GM12878 (cell line): Measurements from ENCODE around the gene CD151.

ENCODE experiments used
- ATF3 ChIP-seq: IDR thresholded peaks from 2 replicates; pipeline ENCODE4 v1.6.1; 2011; ENCODE audit warnings: low read depth, mild to moderate bottlenecking, low read length, moderate library complexity, borderline replicate concordance; ENCODE audit errors: extremely low read depth
- CHD4 ChIP-seq: fragments of 200-600 bp; sonication (generic); IDR thresholded peaks from 2 replicates; pipeline ENCODE4 v1.6.1; 2016; ENCODE audit warnings: mild to moderate bottlenecking
- HDGF ChIP-seq: fragments of 450-650 bp; IDR thresholded peaks from 2 replicates; pipeline ENCODE4 v1.6.1; 2016; ENCODE audit warnings: antibody characterized with exemption
- NFYA ChIP-seq: IDR thresholded peaks from 2 replicates; pipeline ENCODE4 v1.6.1; 2011; ENCODE audit warnings: low read depth, mild to moderate bottlenecking, low read length, improper control_type of control experiment, borderline replicate concordance
- NRF1 ChIP-seq: conservative IDR thresholded peaks from 2 replicates; pipeline ENCODE4 v1.6.1; 2011; ENCODE audit warnings: mild to moderate bottlenecking, low read depth, low read length, improper control_type of control experiment
- POLR2A ChIP-seq: IDR thresholded peaks from 2 replicates; pipeline ENCODE4 v1.6.1; 2011; ENCODE audit warnings: low read depth, mild to moderate bottlenecking, low read length
- TARDBP ChIP-seq: IDR thresholded peaks from 2 replicates; pipeline ENCODE4 v1.6.1; 2016; ENCODE audit warnings: borderline replicate concordance
- TF ChIP-seq, protein P1 (sequence below), 3 experiments: IDR thresholded peaks in 2 of 3; conservative IDR thresholded peaks in 1 of 3; 2 replicates each; pipeline ENCODE4 v1.5.1; 2011; ENCODE audit warnings: low read depth in 3 of 3, low read length in 3 of 3, mild to moderate bottlenecking in 3 of 3, control low read depth in 2 of 3, moderate library complexity in 2 of 3, inconsistent platforms in 1 of 3, mixed read lengths in 1 of 3; ENCODE audit not compliant: control insufficient read depth in 2 of 3, insufficient read depth in 1 of 3; ENCODE audit errors: extremely low read depth in 1 of 3

GRCh38 chr11:866481-866880 lies 33.7 kb downstream of the CD151 start:
- no peak for TF ChIP-seq HDGF
- TF ChIP-seq NFYA = no peak
- TF ChIP-seq, protein P1, sequence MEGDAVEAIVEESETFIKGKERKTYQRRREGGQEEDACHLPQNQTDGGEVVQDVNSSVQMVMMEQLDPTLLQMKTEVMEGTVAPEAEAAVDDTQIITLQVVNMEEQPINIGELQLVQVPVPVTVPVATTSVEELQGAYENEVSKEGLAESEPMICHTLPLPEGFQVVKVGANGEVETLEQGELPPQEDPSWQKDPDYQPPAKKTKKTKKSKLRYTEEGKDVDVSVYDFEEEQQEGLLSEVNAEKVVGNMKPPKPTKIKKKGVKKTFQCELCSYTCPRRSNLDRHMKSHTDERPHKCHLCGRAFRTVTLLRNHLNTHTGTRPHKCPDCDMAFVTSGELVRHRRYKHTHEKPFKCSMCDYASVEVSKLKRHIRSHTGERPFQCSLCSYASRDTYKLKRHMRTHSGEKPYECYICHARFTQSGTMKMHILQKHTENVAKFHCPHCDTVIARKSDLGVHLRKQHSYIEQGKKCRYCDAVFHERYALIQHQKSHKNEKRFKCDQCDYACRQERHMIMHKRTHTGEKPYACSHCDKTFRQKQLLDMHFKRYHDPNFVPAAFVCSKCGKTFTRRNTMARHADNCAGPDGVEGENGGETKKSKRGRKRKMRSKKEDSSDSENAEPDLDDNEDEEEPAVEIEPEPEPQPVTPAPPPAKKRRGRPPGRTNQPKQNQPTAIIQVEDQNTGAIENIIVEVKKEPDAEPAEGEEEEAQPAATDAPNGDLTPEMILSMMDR (IDR thresholded peaks at IDR 0.05 in 2 of 3, conservative IDR thresholded peaks at IDR 0.05 in 1 of 3; ENCODE audit: control insufficient read depth in 2 of 3, extremely low read depth in 1 of 3, insufficient read depth in 1 of 3, low read depth in 3 of 3, low read length in 3 of 3) = no peak
- TF ChIP-seq ATF3 = no peak
- TF ChIP-seq CHD4 = no peak
- TF ChIP-seq NRF1 = no peak
- TF ChIP-seq TARDBP = no peak
- TF ChIP-seq POLR2A = no peak
